WERI-Rb-1 (cell line): ENCODE results near the gene MYH7.
A peak's percentile ranks its signal among the peaks of the same experiment; 100 is the strongest.

Source experiments
- DNase-seq: peaks from one replicate; pipeline ENCODE4 v3.0.0-alpha.2; 2020
- H3K27ac ChIP-seq: fragments of 250-450 bp; sonication (Bioruptor Pico); 2 replicates; pipeline ENCODE4 v1.5.1; 2020; ENCODE audit warnings: mild to moderate bottlenecking, moderate library complexity
- H3K27me3 ChIP-seq: fragments of 250-450 bp; sonication (Bioruptor Pico); 2 replicates; pipeline ENCODE4 v1.5.1; 2021; ENCODE audit warnings: mild to moderate bottlenecking, low read depth, moderate library complexity; ENCODE audit not compliant: insufficient read depth, severe bottlenecking
- H3K36me3 ChIP-seq: fragments of 250-450 bp; sonication (Bioruptor Pico); 2 replicates; pipeline ENCODE4 v1.5.1; 2020; ENCODE audit warnings: mild to moderate bottlenecking, moderate library complexity
- H3K4me3 ChIP-seq: 2 replicates; pipeline ENCODE4 v1.5.1; 2011; ENCODE audit warnings: low read depth, mild to moderate bottlenecking, control low read depth, low read length
- H3K9me3 ChIP-seq: fragments of 250-450 bp; sonication (Bioruptor Pico); 2 replicates; pipeline ENCODE4 v1.5.1; 2021; ENCODE audit warnings: mild to moderate bottlenecking, moderate library complexity; ENCODE audit not compliant: severe bottlenecking
- CTCF ChIP-seq: IDR thresholded peaks from 2 replicates; pipeline ENCODE4 v1.5.1; 2011; ENCODE audit warnings: low read depth, mild to moderate bottlenecking, control low read depth, inconsistent platforms, low read length

MYH7 gene

DNA sequence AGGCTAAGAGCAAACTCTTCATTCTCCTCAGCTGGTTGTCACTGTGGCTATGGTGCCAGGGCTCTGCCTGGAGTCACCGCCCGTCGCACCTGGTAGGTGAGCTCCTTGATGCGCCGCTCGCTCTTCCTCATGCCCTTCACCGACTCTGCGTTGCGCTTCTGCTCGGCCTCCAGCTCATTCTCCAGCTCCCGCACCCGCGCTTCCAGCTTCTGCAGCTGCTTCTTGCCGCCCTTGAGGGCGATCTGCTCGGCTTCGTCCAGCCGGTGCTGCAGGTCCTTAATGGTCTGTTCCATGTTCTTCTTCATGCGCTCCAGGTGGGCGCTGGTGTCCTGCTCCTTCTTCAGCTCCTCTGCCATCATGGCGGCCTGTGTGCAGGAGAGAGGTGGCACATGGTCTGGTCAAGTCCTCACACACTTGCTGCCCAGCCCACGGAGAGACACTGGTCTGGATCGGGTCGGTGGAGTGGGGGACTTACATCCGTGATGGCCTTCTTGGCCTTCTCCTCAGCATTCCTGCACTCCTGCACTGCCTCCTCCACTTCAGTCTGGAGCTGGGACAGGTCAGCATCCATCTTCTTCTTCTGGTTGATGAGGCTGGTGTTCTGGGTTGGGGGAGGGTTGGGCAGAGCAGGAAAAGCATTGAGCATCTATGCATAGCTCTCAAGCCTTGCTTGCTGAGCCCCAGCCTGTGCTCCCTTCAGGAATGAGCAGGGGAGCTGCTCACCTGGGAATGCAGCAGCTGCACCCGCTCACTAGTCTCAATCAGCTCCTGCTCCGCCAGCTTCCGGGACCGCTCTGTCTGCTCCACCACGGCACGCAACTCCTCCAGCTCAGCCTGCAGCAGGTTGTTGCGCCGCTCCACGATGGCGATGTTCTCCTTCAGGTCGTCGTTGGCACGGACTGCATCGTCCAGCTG, 20.3 kb downstream of the MYH7 start:
- Histone ChIP-seq H3K27ac (no peak overlapping the region), H3K9me3 (no peaks in the 10 kb centered on the region), H3K4me3 (no peak overlapping the region), H3K36me3 (no peaks in the 10 kb centered on the region), H3K27me3 (no peaks in the 10 kb centered on the region)
- no peak for TF ChIP-seq CTCF
- DNase-seq: no peak

GRCh38 chr14:23414254-23414653, 21.2 kb downstream of the MYH7 start:
- H3K27me3 ChIP-seq: no peaks in the 10 kb centered on the region
- H3K27ac ChIP-seq: no peak overlapping the region
- DNase-seq: no peak
- H3K9me3 ChIP-seq: no peaks in the 10 kb centered on the region
- H3K36me3 ChIP-seq: no peaks in the 10 kb centered on the region
- no peak overlapping the region for H3K4me3 ChIP-seq
- TF ChIP-seq CTCF: no peak

DNA sequence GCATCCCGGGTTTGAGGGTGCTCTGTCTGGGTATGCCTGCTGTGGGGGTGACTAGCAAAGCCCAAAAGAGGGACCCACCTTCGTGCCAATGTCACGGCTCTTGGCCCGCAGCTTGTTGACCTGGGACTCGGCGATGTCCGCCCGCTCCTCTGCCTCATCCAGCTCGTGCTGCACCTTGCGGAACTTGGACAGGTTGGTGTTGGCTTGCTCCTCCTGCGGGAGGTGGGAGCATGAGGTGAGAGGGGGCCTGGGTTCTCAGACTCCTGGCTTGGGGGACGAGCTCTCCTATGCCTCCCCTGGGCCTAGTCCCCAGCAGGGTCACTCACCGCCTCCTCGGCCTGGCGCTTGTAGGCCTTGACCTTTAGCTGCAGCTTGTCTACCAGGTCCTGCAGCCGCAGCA, 21.8 kb downstream of the MYH7 start:
- H3K27me3 ChIP-seq: no peaks in the 10 kb centered on the region
- no peaks in the 10 kb centered on the region for H3K36me3 ChIP-seq
- no peak for TF ChIP-seq CTCF
- no peak overlapping the region for H3K27ac ChIP-seq
- no peaks in the 10 kb centered on the region for H3K9me3 ChIP-seq
- no peak for DNase-seq
- no peak overlapping the region for H3K4me3 ChIP-seq

GRCh38 chr14:23411563-23412525, 23.6 kb downstream of the MYH7 start:
- Histone ChIP-seq H3K27ac (no peak overlapping the region), H3K36me3 (no peaks in the 10 kb centered on the region), H3K9me3 (no peaks in the 10 kb centered on the region), H3K27me3 (no peaks in the 10 kb centered on the region), H3K4me3 (no peak overlapping the region)
- TF ChIP-seq CTCF: no peak
- no peak for DNase-seq

- no peaks in the 10 kb centered on the region for H3K36me3 ChIP-seq
- DNase-seq: peak; percentile 44
- no peaks in the 10 kb centered on the region for H3K9me3 ChIP-seq
- H3K4me3 ChIP-seq: no peak overlapping the region
- H3K27me3 ChIP-seq: no peaks in the 10 kb centered on the region
- TF ChIP-seq CTCF: no peak
- H3K27ac ChIP-seq: no peak overlapping the region
These were observed 25.4 kb downstream of the MYH7 start for GRCh38 chr14:23409966-23410635.
